Large intestine (tissue), 3 donors: ENCODE results near the gene IPO7. TPM values are rescaled to one million over a fixed set of nuclear protein-coding genes. Genes with fewer than 3 reads are reported as not detected.
"Not testable (repeated sequence)": the region's sequence is repeated elsewhere in the genome, so short reads cannot be mapped to it uniquely, and the experiment has no call there.

Experiments used
- DNase-seq, 2 donors: peaks; one replicate each; pipeline versions ENCODE4 v3.0.0 to v3.0.0-alpha.2; 2013
- H3K27ac ChIP-seq: one replicate; pipeline ENCODE4 v1.5.1; 2013; ENCODE audit warnings: low read length
- H3K27me3 ChIP-seq: 2 replicates; pipeline ENCODE4 v1.6.1; 2013; ENCODE audit warnings: low read length; ENCODE audit not compliant: control insufficient read depth, insufficient read depth
- H3K36me3 ChIP-seq: 2 replicates; pipeline ENCODE4 v1.6.1; 2013; ENCODE audit warnings: low read length; ENCODE audit not compliant: control insufficient read depth, insufficient read depth
- H3K4me1 ChIP-seq: one replicate; pipeline ENCODE4 v1.6.1; 2013; ENCODE audit warnings: low read length; ENCODE audit not compliant: control insufficient read depth, insufficient read depth
- H3K4me3 ChIP-seq: one replicate; pipeline ENCODE4 v1.5.1; 2013; ENCODE audit warnings: low read length
- H3K9me3 ChIP-seq: one replicate; pipeline ENCODE4 v1.6.1; 2013; ENCODE audit warnings: mild to moderate bottlenecking, low read depth, low read length, moderate library complexity; ENCODE audit not compliant: control insufficient read depth
- WGBS: methylation state at CpG from one replicate; pipeline ENCODE4 v1.1.5; 2013; ENCODE audit warnings: low lambda C conversion rate; ENCODE audit not compliant: insufficient coverage; 5-methylcytosine and 5-hydroxymethylcytosine counted together
- polyA plus RNA-seq: library from polyadenylated mRNA; unstranded; fragments of 120-200 nt; gene quantifications from one replicate; pipeline ENCODE4 v1.2.1, GENCODE V29; 2013

The IPO7 gene
- polyA plus RNA-seq, 1 donor: 96.8 TPM

DNA sequence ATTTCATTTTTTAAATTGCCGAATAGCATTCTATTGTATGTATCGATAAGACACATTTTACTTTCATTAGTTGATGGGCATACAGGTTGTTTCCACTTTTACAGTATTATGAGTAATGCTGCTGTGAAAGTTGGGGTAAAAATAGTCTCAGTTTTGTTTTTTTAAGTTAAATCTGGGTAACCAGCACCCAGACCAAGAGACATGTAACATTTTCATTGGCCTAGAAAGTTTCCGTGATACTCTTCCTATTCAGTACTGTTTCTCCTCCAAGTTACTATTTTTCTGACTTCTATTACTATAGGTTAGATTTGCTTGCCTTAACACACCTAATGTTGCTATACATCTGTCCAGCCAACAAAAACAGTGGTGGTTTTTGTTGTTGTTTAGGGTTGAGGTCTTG, 12.3 kb downstream of the IPO7 start:
- no peak overlapping the region for H3K27ac ChIP-seq
- H3K36me3 ChIP-seq: peaks cover 1% of the 10 kb centered on the region
- H3K9me3 ChIP-seq: no peaks in the 10 kb centered on the region
- no CpG with 5 or more reads among the region's 3 CpGs for WGBS
- no peak for DNase-seq
- no peak overlapping the region for H3K4me3 ChIP-seq
- H3K27me3 ChIP-seq: no peaks in the 10 kb centered on the region
- H3K4me1 ChIP-seq: no peaks in the 10 kb centered on the region

DNA sequence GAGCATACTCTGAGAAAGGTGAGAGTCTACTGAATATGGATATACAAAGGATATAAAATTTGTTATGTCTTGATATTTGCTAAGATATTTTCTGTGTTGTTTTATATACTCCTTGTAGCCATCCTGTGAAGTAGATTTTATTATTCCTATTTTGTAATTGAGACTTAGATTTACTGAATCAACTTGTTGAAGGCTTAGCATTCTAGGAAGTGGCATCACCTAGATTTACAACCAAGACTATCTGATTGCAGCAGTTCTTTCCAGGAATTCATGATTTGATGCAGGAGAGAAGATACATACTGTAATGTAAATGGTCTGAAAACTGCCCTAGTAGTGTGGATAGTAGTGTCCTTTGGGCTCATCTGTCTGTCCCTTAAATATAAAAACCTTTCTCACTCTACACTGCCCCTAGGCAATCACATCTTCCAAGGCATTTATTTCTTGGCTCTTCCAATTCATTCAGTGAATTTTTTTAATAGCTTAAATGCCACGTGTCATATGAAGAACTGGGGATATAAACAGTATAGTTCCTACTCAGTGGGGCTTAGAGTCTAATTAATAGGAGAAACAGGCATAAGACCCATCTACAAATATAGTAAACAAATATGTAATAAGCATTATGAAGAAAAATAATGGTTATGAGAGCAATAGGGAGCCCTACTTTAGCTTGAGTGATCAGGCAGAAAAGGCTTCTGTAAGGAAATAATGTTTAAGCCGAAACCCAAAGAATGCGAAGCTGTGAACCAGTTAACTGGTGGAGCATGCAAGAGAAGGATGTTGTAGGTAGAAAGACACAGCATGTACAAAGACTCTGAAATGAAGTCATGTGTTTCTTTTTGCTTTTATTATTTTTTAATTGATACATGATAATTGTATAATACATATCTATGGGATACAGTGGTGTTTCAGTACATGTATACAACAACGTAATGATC, 13.6 kb downstream of the IPO7 start:
- Histone ChIP-seq H3K4me1 (no peaks in the 10 kb centered on the region), H3K27ac (no peak overlapping the region), H3K4me3 (no peak overlapping the region), H3K27me3 (no peaks in the 10 kb centered on the region), H3K9me3 (no peaks in the 10 kb centered on the region), H3K36me3 (no peaks in the 10 kb centered on the region)
- 90% methylated on average over 2 of the region's 4 CpGs for WGBS
- DNase-seq: no peak

DNA sequence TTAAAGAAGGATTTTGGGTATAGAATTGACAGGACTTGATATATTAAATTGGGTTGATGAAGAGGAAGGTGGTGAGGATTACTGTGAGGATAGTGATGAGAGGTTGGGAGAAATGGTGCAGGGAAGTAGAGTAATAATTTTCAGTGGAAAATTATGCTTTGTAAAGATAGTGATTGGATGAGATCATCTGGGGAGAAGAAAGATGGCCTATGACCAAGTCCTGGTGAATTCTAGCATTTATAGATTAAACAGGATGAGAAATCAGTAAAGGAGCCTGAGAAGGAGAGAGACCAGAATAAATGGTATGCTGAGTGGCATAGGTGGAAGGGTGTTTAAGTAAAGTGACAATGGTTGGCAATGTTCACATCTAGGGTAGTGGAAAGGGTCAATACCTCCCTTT, 15.0 kb downstream of the IPO7 start:
- DNase-seq: no peak
- Histone ChIP-seq H3K27me3 (no peaks in the 10 kb centered on the region), H3K27ac (no peak overlapping the region), H3K4me1 (no peaks in the 10 kb centered on the region), H3K36me3 (peaks cover 8% of the 10 kb centered on the region), H3K4me3 (no peak overlapping the region), H3K9me3 (no peaks in the 10 kb centered on the region)

DNA sequence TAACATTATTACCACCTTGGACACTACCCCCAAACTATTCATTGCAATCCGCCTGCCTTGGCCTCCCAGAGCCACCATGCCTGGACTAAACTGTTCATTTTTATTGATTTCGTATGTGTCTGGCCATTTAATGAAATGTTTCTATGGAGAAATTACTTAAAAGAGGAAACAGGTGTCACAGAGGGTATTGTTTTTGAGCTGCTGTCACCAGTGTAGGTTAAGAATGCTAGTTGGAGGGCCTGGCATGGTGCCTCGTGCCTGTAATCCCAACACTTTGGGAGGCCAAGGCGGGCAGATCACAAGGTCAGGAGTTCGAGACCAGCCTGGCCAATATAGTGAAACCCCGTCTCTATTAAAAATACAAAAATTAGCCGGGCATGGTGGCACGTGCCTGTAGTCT, 17.4 kb downstream of the IPO7 start:
- not testable (repeated sequence) for H3K4me1 ChIP-seq, H3K27ac ChIP-seq, H3K27me3 ChIP-seq, H3K4me3 ChIP-seq, DNase-seq, H3K9me3 ChIP-seq
- no CpG with 5 or more reads among the region's 8 CpGs for WGBS
- peaks cover 17% of the 10 kb centered on the region for H3K36me3 ChIP-seq

DNA sequence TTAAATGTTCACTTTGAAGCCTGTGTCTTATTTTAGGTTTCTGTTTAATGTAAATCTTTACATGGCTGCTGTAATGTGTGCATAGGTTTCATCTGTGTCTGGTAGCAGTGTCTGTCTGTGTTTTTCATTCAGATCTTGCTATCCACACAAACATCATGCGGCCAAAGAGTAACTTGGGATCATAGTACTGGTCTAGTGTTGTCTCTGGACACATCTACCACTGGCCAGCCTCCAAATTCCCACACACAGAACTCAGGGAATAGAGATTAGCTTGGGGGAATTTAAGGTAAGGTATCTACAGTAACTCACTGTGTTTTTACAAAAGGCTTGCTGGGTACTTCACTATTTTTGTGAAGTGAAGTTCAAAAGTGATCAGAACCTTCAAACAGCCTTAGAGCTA, 44.3 kb downstream of the IPO7 start:
- no CpG with 5 or more reads among the region's 1 CpG for WGBS
- Histone ChIP-seq H3K9me3 (no peaks in the 10 kb centered on the region), H3K4me3 (no peak overlapping the region), H3K27me3 (no peaks in the 10 kb centered on the region), H3K27ac (no peak overlapping the region), H3K36me3 (peaks cover 66% of the 10 kb centered on the region), H3K4me1 (no peaks in the 10 kb centered on the region)
- DNase-seq: no peak

DNA sequence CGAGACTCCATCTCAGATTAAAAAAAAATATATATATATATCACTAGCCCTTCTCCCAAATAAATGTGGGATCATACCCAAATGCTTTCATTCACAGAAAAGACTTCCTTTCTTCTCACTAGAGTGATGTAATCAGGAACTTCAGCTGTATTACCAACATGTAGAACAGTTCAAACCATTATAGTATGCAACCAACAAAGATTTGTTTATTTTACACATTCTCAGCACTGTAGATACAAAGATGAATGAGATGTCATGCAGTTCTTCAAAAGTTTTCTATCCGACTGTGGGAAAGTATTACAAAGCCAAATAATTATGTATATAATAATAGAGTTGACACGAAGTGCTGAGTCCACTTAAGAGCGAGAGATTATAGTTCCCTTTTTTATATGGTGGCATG, 54.2 kb downstream of the IPO7 start:
- H3K9me3 ChIP-seq: no peaks in the 10 kb centered on the region
- WGBS: 100% methylated on average over 1 of the region's 4 CpGs
- no peak for DNase-seq

DNA sequence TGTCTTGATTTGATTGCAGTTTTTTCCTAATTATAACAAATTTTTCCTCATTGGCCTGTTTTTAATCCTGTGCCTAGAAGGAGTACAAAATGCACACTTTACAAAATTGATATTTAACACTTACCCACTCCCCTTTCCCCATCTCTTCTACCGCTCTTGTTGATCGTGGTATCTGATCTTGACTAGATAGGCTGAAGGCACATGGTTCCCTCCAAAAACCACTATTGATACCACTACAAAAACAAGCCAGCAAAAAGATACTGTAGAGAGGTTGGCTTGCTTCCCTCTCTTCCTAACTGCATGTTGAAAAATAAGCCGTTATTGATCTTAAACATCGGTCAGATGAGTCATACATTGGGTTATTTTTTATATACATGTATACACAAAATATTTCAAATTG, 61.8 kb downstream of the IPO7 start:
- Histone ChIP-seq H3K4me3 (no peak overlapping the region), H3K4me1 (no peaks in the 10 kb centered on the region), H3K9me3 (peaks cover 4% of the 10 kb centered on the region), H3K36me3 (peaks cover 41% of the 10 kb centered on the region), H3K27me3 (no peaks in the 10 kb centered on the region), H3K27ac (no peak overlapping the region)
- no peak for DNase-seq
- 100% methylated on average over 2 of the region's 4 CpGs for WGBS

More for the DNA sequence above, 54.2 kb downstream of the IPO7 start:
- Histone ChIP-seq H3K4me3 (no peak overlapping the region), H3K36me3 (peaks cover 78% of the 10 kb centered on the region), H3K27me3 (no peaks in the 10 kb centered on the region), H3K4me1 (no peaks in the 10 kb centered on the region), H3K27ac (no peak overlapping the region)

DNA sequence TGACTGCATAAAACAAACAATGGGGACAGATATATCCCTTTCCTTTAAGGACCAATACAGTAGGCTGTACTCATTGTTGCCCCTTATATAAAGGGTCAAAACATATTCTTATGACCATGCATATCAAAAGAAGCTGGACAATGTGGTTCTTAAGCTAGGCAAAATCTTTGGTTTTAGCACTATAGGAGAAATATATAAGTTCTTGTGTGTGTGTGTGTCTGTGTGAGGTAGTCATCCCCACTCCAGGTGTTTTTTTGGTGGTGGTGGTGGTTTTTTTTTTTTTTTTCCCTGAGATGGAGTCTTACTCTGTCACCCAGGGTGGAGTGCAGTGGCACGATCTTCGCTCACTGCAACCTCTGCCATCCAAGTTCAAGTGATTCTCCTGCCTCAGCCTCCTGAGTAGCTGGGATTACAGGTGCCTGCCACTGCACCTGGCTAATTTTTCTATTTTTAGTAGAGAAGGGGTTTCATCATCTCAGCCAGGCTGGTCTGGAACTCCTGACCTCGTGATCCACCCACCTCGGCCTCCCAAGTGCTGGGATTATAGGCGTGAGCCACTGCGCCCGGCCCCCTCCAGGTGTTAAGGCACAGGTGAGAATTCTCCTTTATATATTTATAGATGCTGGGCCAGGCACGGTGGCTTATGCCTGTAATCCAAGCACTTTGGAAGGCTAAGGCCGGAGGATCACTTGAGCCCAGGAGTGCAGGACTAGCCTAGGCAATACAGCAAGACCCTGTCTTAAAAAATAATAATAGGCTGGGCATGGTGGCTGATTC, 64.3 kb downstream of the IPO7 start:
- H3K27me3 ChIP-seq: no peaks in the 10 kb centered on the region
- DNase-seq: no peak
- no CpG with 5 or more reads among the region's 9 CpGs for WGBS

DNA sequence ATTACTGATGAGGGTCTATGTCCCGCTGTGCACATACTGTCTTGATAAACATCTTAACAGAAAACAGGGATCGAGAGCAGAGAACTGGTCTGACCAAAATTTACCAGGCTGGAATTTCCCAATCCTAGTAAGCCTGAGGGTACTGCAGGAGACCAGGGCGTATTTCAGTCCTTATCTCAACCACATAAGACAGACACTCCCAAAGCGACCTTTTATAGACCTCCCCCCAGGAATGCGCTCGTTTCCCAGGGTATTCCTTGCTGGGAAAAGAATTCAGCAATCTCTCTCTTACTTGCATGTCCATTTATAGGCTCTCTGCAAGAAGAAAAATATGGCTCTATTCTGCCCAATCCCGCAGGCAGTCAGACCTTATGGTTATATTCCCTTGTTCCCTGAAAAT, 67.6 kb downstream of the IPO7 start:
- WGBS: 40% methylated on average over 1 of the region's 7 CpGs
- not testable (repeated sequence) for DNase-seq, H3K27ac ChIP-seq, H3K9me3 ChIP-seq, H3K27me3 ChIP-seq, H3K36me3 ChIP-seq, H3K4me1 ChIP-seq, H3K4me3 ChIP-seq

More for the DNA sequence above, 64.3 kb downstream of the IPO7 start:
- Histone ChIP-seq H3K4me3 (no peak overlapping the region), H3K27ac (no peak overlapping the region), H3K4me1 (no peaks in the 10 kb centered on the region), H3K36me3 (peaks cover 19% of the 10 kb centered on the region), H3K9me3 (peaks cover 4% of the 10 kb centered on the region)

DNA sequence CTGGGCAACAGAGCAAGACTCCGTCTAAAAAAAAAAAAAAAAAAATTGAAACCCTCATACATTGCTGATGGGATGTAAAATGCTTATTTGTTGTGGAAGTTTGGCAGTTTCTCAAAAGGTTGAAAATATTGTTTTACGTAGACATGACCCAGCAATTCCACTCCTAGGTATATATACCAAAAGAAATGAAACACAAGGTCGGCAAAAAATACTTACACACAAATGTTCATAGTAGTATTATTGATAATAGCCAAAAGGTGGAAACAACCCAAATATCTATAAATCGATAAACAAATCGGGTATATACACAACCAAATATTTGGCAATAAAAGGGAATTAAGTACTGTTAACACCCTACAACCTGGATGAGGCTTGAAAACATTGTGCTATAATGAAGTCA, 71.3 kb downstream of the IPO7 start:
- H3K27ac ChIP-seq: no peak overlapping the region
- H3K4me3 ChIP-seq: no peak overlapping the region
- H3K36me3 ChIP-seq: no peaks in the 10 kb centered on the region
- H3K4me1 ChIP-seq: no peaks in the 10 kb centered on the region
- 100% methylated on average over 2 of the region's 5 CpGs for WGBS
- peaks cover 11% of the 10 kb centered on the region for H3K9me3 ChIP-seq
- H3K27me3 ChIP-seq: no peaks in the 10 kb centered on the region
- no peak for DNase-seq
